Measurements from ENCODE around the gene GNAS.

DNA sequence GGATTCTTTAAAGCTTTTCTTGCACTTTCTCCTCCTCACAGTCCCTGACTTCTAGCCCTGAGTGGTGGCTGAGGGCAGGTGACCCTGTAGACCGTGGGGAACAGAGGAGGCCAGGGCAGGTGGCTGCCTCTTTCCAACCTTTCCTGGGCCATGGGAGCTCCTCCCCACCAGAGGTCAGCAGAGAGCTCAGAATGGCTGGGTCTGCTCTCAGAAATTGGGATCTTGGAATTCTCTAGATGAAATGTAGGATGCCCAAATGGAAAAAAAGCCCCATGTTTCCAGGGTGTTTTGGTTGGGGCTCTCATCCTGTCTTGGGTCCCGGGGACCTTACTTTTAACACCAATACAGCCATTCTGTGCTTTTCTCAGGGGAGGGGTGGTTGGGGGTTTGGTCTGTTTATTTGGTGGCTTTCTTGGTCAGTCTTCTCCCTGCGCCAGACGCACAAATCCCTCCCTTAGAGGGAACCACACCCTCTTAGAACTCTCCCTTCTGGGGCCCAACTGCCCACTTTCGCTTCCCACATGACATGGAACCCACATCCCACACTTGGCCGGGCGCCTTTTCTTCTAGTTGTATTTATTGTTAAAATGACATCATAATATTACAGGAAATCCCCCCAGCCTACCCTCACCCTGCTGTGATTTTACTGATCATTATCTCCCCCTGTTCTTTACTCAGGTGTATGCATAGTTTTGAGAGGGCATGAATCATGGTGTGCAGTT lies 17.9 kb downstream of the GNAS start:
- TF ChIP-seq, protein P1, sequence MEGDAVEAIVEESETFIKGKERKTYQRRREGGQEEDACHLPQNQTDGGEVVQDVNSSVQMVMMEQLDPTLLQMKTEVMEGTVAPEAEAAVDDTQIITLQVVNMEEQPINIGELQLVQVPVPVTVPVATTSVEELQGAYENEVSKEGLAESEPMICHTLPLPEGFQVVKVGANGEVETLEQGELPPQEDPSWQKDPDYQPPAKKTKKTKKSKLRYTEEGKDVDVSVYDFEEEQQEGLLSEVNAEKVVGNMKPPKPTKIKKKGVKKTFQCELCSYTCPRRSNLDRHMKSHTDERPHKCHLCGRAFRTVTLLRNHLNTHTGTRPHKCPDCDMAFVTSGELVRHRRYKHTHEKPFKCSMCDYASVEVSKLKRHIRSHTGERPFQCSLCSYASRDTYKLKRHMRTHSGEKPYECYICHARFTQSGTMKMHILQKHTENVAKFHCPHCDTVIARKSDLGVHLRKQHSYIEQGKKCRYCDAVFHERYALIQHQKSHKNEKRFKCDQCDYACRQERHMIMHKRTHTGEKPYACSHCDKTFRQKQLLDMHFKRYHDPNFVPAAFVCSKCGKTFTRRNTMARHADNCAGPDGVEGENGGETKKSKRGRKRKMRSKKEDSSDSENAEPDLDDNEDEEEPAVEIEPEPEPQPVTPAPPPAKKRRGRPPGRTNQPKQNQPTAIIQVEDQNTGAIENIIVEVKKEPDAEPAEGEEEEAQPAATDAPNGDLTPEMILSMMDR (IDR thresholded peaks at IDR 0.05; ENCODE audit: low read depth, low read length) = peak; percentile 92
- TF ChIP-seq POLR2A (IDR thresholded peaks at IDR 0.05; ENCODE audit: extremely low read depth, insufficient read length) (no peak), MYC (IDR thresholded peaks at IDR 0.05; ENCODE audit: low read depth, low read length) (no peak)
- TF ChIP-seq, protein P2, sequence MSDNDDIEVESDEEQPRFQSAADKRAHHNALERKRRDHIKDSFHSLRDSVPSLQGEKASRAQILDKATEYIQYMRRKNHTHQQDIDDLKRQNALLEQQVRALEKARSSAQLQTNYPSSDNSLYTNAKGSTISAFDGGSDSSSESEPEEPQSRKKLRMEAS (IDR thresholded peaks at IDR 0.05; ENCODE audit: low read depth, low read length) = no peak
